ENCODE results near the gene RPP25L.

DNA sequence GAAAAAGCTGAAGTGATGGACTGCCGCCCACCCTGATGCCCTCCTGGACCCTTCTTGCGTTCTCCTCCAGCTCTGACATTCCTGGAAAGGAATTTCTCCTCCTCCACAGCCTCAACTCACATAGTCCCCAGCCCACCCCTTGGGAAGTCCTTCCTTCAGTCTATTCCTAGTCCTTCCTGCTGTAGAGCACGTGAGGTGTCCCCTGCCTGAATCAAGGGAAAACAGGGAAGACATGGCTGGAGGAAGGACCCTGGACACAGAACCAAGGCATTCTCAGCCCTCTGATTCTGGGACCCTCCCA is 13.2 kb upstream of the RPP25L start:
- TF ChIP-seq, protein P1, sequence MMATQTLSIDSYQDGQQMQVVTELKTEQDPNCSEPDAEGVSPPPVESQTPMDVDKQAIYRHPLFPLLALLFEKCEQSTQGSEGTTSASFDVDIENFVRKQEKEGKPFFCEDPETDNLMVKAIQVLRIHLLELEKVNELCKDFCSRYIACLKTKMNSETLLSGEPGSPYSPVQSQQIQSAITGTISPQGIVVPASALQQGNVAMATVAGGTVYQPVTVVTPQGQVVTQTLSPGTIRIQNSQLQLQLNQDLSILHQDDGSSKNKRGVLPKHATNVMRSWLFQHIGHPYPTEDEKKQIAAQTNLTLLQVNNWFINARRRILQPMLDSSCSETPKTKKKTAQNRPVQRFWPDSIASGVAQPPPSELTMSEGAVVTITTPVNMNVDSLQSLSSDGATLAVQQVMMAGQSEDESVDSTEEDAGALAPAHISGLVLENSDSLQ (IDR thresholded peaks at IDR 0.05) = no peak
- TF ChIP-seq SUZ12 (IDR thresholded peaks at IDR 0.05) (no peak), FOXA1 (IDR thresholded peaks at IDR 0.05) (no peak)
